ENCODE data around the gene BTN1A1. TPM values are rescaled to one million over a fixed set of nuclear protein-coding genes. Genes with fewer than 3 reads are reported as not detected.

BTN1A1 gene
- total RNA-seq, 1 experiment from 2014 or later, result 0.15 TPM

DNA sequence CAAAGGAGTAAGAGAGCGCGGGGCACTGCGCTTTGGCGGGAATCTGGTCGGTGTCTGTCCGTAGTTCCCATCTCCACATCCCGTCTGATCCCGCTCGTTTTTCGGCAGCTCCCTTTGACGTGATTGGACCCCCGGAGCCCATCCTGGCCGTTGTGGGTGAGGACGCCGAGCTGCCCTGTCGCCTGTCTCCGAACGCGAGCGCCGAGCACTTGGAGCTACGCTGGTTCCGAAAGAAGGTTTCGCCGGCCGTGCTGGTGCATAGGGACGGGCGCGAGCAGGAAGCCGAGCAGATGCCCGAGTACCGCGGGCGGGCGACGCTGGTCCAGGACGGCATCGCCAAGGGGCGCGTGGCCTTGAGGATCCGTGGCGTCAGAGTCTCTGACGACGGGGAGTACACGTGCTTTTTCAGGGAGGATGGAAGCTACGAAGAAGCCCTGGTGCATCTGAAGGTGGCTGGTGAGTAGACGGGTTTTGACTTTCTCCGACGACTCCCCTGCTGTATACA, 1.4 kb downstream of the BTN1A1 start (continued):
- TF ChIP-seq, protein P1, sequence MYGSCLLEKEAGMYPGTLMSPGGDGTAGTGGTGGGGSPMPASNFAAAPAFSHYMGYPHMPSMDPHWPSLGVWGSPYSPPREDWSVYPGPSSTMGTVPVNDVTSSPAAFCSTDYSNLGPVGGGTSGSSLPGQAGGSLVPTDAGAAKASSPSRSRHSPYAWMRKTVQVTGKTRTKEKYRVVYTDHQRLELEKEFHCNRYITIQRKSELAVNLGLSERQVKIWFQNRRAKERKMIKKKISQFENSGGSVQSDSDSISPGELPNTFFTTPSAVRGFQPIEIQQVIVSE (CRISPR knock-in tag; IDR thresholded peaks at IDR 0.05; ENCODE audit: borderline replicate concordance), result no peak
- TF ChIP-seq NFYB (CRISPR knock-in tag; conservative IDR thresholded peaks at IDR 0.05; ENCODE audit: low read depth) (peak; percentile 42), ZNF281 (CRISPR knock-in tag; IDR thresholded peaks at IDR 0.05) (peak; percentile 67; the same call in 1 of the 2 replicates), TEAD4 (CRISPR knock-in tag; IDR thresholded peaks at IDR 0.05) (0 out of 2 replicates have a peak, but pooled peaks have one; percentile 67), RELA (CRISPR knock-in tag; IDR thresholded peaks at IDR 0.05; ENCODE audit: borderline replicate concordance) (peak; percentile 96), FOXP1 (CRISPR knock-in tag; IDR thresholded peaks at IDR 0.05; ENCODE audit: borderline replicate concordance) (peak; percentile 98), ZBTB21 (CRISPR knock-in tag; IDR thresholded peaks at IDR 0.05; ENCODE audit: borderline replicate concordance) (no peak), ESRRA (CRISPR knock-in tag; IDR thresholded peaks at IDR 0.05; ENCODE audit: borderline replicate concordance) (peak; percentile 91; the same call in 1 of the 2 replicates), MLX (CRISPR knock-in tag; IDR thresholded peaks at IDR 0.05) (no peak), CREB1 (CRISPR knock-in tag; IDR thresholded peaks at IDR 0.05) (0 out of 2 replicates have a peak, but pooled peaks have one; percentile 62), NR2C2 (CRISPR knock-in tag; IDR thresholded peaks at IDR 0.05) (peak; percentile 47; the same call in 1 of the 2 replicates), GTF2I (CRISPR knock-in tag; conservative IDR thresholded peaks at IDR 0.05) (no peak)

- H3K27me3 Mint-ChIP-seq (ENCODE audit: low read depth), result peaks cover 66% of the 10 kb centered on the region
- no peak overlapping the region for H3K27ac Mint-ChIP-seq
- DNase-seq (ENCODE audit: low spot score), result no peak
- no peak for TF ChIP-seq EMX1 (CRISPR knock-in tag; IDR thresholded peaks at IDR 0.05)
- no peak for TF ChIP-seq TEAD1 (CRISPR knock-in tag; IDR thresholded peaks at IDR 0.05)
- TF ChIP-seq, protein P2, sequence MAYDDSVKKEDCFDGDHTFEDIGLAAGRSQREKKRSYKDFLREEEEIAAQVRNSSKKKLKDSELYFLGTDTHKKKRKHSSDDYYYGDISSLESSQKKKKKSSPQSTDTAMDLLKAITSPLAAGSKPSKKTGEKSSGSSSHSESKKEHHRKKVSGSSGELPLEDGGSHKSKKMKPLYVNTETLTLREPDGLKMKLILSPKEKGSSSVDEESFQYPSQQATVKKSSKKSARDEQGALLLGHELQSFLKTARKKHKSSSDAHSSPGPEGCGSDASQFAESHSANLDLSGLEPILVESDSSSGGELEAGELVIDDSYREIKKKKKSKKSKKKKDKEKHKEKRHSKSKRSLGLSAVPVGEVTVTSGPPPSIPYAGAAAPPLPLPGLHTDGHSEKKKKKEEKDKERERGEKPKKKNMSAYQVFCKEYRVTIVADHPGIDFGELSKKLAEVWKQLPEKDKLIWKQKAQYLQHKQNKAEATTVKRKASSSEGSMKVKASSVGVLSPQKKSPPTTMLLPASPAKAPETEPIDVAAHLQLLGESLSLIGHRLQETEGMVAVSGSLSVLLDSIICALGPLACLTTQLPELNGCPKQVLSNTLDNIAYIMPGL (CRISPR knock-in tag; IDR thresholded peaks at IDR 0.05), result no peak
- no peaks in the 10 kb centered on the region for H3K9me3 Mint-ChIP-seq
- H3K36me3 Mint-ChIP-seq, result no peaks in the 10 kb centered on the region
- ChIA-PET POLR2A (interaction anchor here (0.7 kb wide), 1 partner anchor 16 kb away, joined by 3 read pairs; no protein-coding TSS in a partner anchor), CTCF (interaction anchor here (0.5 to 0.9 kb wide), 2 partner anchors 94 to 160 kb away, joined by 3 read pairs; no protein-coding TSS in a partner anchor)
- no peak for ATAC-seq
- H3K4me1 Mint-ChIP-seq, result peaks cover 20% of the 10 kb centered on the region
- H3K4me3 Mint-ChIP-seq, result peak overlapping the region; percentile 74
Observed at GRCh38 chr6:26502165-26502564, 2.1 kb downstream of the BTN1A1 start.

DNA sequence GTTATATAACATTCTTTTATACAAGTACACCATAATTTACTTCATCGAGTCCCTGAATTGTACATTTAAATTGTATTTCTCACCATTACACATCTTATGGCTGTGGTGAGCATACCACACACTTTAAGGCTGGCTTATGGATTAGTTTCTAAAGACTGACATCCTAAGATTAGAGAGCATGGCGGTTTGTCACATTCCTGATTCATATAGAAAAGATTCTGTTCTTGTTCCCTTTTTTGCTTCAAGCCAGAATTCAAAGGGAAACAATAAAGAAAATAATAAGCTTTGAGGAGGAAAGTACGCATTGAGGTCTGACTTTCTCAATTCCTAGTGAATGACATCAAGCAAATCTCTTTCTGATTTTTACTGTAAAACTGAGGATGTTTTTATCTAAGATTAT, 2.5 kb downstream of the BTN1A1 start:
- DNase-seq (ENCODE audit: low spot score) (no peak), ATAC-seq (no peak)
- POLR2A ChIA-PET, result interaction anchor here (0.7 kb wide), 1 partner anchor 16 kb away, joined by 3 read pairs; no protein-coding TSS in a partner anchor
- peaks cover 20% of the 10 kb centered on the region for H3K4me1 Mint-ChIP-seq
- CTCF ChIA-PET, result interaction anchor here (0.9 kb wide), 1 partner anchor 93 kb away, joined by 3 read pairs; no protein-coding TSS in a partner anchor
- no peaks in the 10 kb centered on the region for H3K36me3 Mint-ChIP-seq
- H3K4me3 Mint-ChIP-seq, result no peak overlapping the region
- no peaks in the 10 kb centered on the region for H3K9me3 Mint-ChIP-seq
- H3K27ac Mint-ChIP-seq, result no peak overlapping the region
- peaks cover 65% of the 10 kb centered on the region for H3K27me3 Mint-ChIP-seq (ENCODE audit: low read depth)
- TF ChIP-seq, protein P3, sequence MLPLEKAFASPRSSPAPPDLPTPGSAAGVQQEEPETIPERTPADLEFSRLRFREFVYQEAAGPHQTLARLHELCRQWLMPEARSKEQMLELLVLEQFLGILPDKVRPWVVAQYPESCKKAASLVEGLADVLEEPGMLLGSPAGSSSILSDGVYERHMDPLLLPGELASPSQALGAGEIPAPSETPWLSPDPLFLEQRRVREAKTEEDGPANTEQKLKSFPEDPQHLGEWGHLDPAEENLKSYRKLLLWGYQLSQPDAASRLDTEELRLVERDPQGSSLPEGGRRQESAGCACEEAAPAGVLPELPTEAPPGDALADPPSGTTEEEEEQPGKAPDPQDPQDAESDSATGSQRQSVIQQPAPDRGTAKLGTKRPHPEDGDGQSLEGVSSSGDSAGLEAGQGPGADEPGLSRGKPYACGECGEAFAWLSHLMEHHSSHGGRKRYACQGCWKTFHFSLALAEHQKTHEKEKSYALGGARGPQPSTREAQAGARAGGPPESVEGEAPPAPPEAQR (CRISPR knock-in tag; IDR thresholded peaks at IDR 0.05), result no peak
- TF ChIP-seq ZMAT4 (CRISPR knock-in tag; IDR thresholded peaks at IDR 0.05) (no peak), IRF1 (CRISPR knock-in tag; IDR thresholded peaks at IDR 0.05) (no peak), ZNF416 (CRISPR knock-in tag; IDR thresholded peaks at IDR 0.05) (no peak), ZNF425 (CRISPR knock-in tag; conservative IDR thresholded peaks at IDR 0.05) (no peak), SMAD4 (CRISPR knock-in tag; IDR thresholded peaks at IDR 0.05) (no peak), GTF2I (CRISPR knock-in tag; conservative IDR thresholded peaks at IDR 0.05) (no peak)

Measured in WTC11 (cell line).